ENCODE measurements around the gene UGP2.

The UGP2 gene

GRCh38 chr2:63880625-63881024 lies 38.9 kb downstream of the UGP2 start:
- intact Hi-C loops (cut with DNase I; ENCODE audit: low total_unique reads), result no loop called here
- DNase-seq, result no peak
- Histone ChIP-seq H3K4me1 (peaks cover 0 to 21% (median 7%) of the 10 kb centered on the region in 4 donors), H3K4me3 (no peak overlapping the region), H3K27ac (no peak overlapping the region), H3K27me3 (no peaks in the 10 kb centered on the region), H3K9me3 (no peaks in the 10 kb centered on the region), H3K36me3 (peaks cover 29 to 40% (median 31%) of the 10 kb centered on the region in 3 donors)
- TF ChIP-seq CTCF (IDR thresholded peaks at IDR 0.05), result no peak

GRCh38 chr2:63881205-63881604 lies 39.5 kb downstream of the UGP2 start:
- intact Hi-C loops (cut with DNase I; ENCODE audit: low total_unique reads), result no loop called here
- H3K9me3 ChIP-seq, result no peaks in the 10 kb centered on the region
- H3K36me3 ChIP-seq, result peaks cover 34 to 45% (median 37%) of the 10 kb centered on the region in 3 donors
- no peak overlapping the region for H3K4me3 ChIP-seq
- H3K4me1 ChIP-seq, result peaks cover 0 to 15% (median 2%) of the 10 kb centered on the region in 4 donors
- H3K27me3 ChIP-seq, result no peaks in the 10 kb centered on the region
- no peak overlapping the region for H3K27ac ChIP-seq
- DNase-seq, result no peak
- TF ChIP-seq CTCF (IDR thresholded peaks at IDR 0.05), result no peak

- DNase-seq, result no peak
- Histone ChIP-seq H3K36me3 (peaks cover 48 to 53% (median 49%) of the 10 kb centered on the region in 3 donors), H3K27me3 (no peaks in the 10 kb centered on the region), H3K9me3 (no peaks in the 10 kb centered on the region), H3K4me3 (no peak overlapping the region), H3K27ac (no peak overlapping the region), H3K4me1 (peaks cover 0 to 7% (median 0%) of the 10 kb centered on the region in 4 donors)
- intact Hi-C loops (cut with DNase I; ENCODE audit: low total_unique reads), result no loop called here
- no peak for TF ChIP-seq CTCF (IDR thresholded peaks at IDR 0.05)
These were observed 40.9 kb downstream of the UGP2 start for GRCh38 chr2:63882395-63883105.

- Histone ChIP-seq H3K27ac (no peak overlapping the region), H3K27me3 (no peaks in the 10 kb centered on the region), H3K4me3 (no peak overlapping the region), H3K9me3 (no peaks in the 10 kb centered on the region), H3K36me3 (peaks cover 73 to 81% (median 77%) of the 10 kb centered on the region in 3 donors), H3K4me1 (peaks cover 0 to 6% (median 2%) of the 10 kb centered on the region in 4 donors)
- no peak for DNase-seq
- no peak for TF ChIP-seq CTCF (IDR thresholded peaks at IDR 0.05)
- intact Hi-C loops (cut with DNase I; ENCODE audit: low total_unique reads), result no loop called here
These were observed 44.7 kb downstream of the UGP2 start for GRCh38 chr2:63886445-63886844.

GRCh38 chr2:63888053-63888452 lies 46.4 kb downstream of the UGP2 start:
- H3K27me3 ChIP-seq, result no peaks in the 10 kb centered on the region
- H3K4me3 ChIP-seq, result no peak overlapping the region
- DNase-seq, result no peak
- no peak for TF ChIP-seq CTCF (IDR thresholded peaks at IDR 0.05)
- H3K36me3 ChIP-seq, result peaks cover 73 to 85% (median 77%) of the 10 kb centered on the region in 3 donors
- H3K4me1 ChIP-seq, result peaks cover 0 to 4% (median under 1%) of the 10 kb centered on the region in 4 donors
- no peak overlapping the region for H3K27ac ChIP-seq
- no peaks in the 10 kb centered on the region for H3K9me3 ChIP-seq
- intact Hi-C loops (cut with DNase I; ENCODE audit: low total_unique reads), result no loop called here

All from tibial artery (tissue), 4 donors.